ENCODE data around the gene NUP42.

Gene NUP42

DNA sequence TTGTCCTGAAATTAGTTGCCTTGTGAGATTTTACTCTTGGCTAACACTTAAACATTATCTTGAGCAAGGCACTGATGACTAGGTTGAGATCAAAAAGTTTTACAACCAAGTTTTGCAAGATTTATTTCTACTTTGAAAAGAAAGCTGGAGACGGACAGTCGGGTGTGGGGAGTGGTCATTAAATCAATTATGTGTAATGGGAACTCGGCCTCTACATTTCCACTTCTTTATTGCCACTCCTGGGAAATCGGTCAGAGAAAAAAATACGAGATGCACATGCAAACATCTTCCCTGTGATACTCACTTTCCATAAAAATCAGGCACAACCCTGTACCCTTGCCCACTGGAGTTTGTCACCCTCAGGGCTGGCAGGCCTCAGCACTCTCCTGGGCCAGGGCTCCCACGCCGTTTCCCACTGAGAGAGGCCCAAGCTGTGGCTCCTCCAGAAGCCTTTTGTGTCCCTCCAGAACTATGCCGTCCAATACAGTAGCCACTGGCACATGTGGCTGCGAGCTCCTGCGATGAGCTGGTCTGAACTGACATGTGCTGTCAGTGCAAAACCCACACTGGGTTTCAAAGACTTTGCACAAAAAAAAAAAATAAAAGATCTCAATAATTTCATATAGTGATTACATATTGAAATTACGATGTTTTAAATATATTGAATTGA is 57.3 kb downstream of the NUP42 start:
- no peak for DNase-seq

DNA sequence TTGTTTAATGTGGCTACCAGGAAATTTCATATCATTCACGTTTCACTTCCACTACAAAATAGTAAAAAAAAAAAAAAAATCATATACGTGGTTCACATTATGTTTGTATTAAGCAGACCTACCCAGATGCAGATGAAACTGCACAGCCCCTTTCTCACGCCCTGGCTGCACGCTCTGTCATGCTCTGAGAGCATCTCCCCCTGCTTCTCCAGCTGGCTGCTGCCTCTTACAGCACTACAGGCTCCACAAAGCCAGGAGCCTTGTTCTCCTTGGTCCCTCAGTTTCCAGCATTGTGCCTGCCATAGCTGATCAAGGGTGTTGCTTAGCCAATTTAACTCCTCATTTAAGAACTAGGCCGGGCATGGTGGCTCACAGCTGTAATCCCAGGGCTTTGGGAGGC is 57.9 kb downstream of the NUP42 start:
- no peak for DNase-seq

DNA sequence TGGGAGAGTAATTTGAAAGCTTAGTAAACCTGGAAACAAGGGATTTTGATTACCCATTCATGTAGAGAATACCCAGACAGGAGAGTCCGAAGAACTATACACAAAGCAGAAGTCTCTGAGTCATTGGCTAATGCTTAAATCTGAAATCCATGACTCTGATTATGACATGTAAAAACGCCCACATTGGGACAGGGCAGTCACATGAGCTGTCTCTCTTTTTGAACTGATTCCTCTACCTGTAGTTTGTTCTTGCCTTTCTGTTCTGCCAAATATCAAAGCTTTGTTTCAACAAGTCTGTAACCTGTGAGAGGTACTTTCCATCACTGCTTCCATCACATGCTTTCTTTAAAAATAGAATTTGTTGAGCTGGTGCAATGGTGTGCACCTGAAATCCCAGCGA is 60.5 kb downstream of the NUP42 start:
- no peak for DNase-seq

DNA sequence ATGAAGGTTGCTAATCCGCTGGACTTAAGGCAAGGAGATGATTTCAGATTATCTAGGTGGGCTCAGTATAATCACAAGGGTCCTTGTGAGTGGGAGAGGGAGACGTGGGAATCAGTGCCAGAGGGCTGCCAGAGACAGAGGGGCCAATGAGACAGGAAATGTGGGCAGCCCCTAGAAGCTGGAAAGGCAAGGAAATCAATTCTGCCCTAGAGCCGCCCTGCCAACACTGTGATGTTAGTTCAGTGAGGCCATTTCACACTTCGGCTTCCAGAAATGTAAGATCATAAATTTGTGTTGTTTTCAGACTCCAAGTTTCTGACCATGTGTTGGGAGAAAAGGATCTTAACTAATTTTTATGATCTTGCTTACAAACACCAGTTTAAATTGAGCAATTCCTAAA is 61.1 kb downstream of the NUP42 start:
- no peak for DNase-seq

DNA sequence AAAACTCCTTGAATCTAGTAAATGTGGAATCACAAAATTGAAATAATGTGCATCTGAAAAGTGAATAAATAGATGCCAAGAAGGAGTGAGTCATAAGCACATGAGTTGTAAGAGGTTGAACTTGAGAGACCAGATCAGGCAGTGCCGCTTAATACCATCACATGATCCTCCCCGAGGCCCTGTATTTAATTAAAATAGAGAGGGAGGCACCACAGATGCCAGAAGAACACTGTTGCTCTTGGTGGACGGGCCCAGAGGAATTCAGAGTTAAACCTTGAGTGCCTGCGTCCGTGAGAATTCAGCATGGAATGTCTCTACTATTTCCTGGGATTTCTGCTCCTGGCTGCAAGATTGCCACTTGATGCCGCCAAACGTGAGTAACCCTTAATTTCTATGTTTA is 64.7 kb downstream of the NUP42 start, which contains the start of gene GPNMB:
Gene GPNMB, plus strand, starts transcription at position 221 of the 400 bp plus-strand sequence. Its CDS starts 83 bp downstream, at position 304.
- DNase-seq: no peak

DNA sequence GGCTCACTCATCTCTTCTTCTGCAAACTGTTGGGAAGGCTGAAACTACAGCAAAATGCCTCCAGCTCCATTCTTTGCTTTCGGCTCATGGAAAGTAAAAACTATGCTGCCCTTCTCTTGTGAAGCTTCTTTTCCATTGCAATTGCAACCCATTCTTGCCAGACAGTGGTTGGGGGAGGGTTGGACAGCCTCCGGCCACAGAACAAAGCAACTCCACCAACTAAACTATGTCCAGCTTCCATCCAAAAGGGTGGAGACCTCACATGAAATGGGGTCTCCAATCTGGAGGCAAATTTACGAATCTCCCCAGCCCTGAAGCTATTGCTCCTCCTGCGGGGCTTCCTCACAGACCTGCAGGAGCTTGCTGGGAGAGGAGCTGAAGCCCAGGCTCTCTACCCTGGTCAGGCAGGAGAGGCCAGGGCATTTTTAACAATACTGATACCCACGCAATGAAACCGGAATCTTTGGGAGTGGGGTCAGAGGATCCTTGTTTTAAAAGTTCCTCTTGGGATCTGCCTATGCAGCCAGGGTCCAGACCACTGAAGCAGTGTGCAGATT is 65.3 kb downstream of the NUP42 start:
- DNase-seq: no peak

DNA sequence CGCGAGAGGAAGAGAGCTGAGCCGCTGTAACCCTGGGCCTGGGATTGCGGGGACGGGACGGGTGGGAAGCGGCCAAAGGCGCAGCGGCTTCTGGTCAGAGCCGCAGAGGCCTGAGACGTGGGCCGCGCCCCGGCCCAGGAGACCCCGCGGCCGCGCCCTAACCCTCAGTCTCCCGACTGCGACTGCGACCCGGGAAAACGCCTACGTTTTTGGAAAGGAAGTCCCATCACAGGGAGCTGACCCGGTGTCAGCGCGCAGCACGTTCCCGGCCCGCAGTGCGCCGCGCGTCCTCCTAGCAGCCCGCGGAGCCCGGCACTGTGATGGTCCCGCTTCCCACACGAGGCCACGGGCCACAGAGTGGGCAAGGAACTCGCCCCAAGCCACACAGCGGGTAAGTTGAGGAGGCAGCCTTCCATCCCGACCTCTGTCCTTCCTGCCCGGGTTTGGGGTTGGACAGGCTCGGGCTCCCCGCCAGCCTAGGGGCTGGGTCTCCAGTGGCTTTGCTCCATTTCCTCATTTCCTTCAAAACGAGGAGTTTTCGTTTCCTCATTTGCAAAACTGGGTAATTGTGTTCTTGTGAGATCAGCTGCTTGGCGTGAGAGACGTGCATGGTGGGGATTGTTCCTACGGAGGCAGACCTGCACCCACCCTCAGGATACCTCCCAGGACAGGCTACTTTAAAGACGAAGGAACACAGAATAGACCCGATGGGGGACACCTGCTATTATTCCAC is 65.9 kb downstream of the NUP42 start:
- peak; percentile 29 for DNase-seq

DNA sequence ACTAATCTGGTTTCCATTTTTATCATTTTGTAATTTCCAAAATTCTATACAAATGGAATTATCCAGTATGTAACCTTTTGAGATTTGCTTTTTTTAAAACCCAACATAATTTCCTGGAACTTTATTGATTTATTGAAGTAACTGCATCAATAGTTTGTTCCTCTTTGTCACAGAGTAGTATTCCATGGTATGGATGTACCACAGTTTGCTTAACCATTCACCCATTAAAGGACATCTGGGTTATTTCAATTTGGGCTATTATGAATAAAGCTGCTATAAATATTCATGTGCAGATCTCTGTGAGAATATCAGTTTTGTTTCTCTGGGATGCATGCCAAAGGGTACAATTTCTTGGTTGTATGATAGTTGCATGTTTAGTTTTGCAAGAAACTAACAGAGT is 67.6 kb downstream of the NUP42 start:
- no peak for DNase-seq
